DOHH2 (cell line): ENCODE results near the gene B4GALT7.

ENCODE experiments used
- EZH2phosphoT487 ChIP-seq: fragments of 200-600 bp; sonication (generic); IDR thresholded peaks from 2 replicates; pipeline ENCODE4 v1.6.1; 2017; ENCODE audit warnings: borderline replicate concordance, mild to moderate bottlenecking, antibody characterized with exemption, low read length, moderate library complexity, mixed read lengths
- TF ChIP-seq, protein P1 (sequence below): fragments of 200-600 bp; sonication (generic); IDR thresholded peaks from one replicate; pipeline ENCODE4 v1.5.1; 2014; ENCODE audit warnings: antibody characterized with exemption, mild to moderate bottlenecking, low read depth, low read length; ENCODE audit not compliant: poor library complexity, severe bottlenecking

DNA sequence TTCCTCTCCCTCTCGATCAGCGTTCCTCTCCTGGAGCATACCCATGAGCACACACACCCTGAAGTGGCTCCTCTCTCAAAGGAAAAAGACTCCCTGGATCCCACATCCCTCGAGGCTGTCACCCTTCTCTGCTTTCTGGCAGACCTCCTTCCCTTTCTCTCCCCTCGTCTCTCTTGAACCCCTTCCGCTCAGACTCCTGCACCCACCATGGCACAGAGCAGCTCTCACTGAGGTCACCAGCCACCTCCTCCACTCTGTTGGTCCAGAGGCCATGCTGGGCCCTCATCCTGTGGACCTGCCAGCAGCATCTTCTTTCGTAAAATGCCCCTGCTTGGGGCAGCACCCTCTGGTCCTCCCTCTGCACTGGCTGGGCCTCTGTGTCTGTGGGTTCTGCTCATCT, 5.7 kb downstream of the B4GALT7 start:
- TF ChIP-seq, protein P1, sequence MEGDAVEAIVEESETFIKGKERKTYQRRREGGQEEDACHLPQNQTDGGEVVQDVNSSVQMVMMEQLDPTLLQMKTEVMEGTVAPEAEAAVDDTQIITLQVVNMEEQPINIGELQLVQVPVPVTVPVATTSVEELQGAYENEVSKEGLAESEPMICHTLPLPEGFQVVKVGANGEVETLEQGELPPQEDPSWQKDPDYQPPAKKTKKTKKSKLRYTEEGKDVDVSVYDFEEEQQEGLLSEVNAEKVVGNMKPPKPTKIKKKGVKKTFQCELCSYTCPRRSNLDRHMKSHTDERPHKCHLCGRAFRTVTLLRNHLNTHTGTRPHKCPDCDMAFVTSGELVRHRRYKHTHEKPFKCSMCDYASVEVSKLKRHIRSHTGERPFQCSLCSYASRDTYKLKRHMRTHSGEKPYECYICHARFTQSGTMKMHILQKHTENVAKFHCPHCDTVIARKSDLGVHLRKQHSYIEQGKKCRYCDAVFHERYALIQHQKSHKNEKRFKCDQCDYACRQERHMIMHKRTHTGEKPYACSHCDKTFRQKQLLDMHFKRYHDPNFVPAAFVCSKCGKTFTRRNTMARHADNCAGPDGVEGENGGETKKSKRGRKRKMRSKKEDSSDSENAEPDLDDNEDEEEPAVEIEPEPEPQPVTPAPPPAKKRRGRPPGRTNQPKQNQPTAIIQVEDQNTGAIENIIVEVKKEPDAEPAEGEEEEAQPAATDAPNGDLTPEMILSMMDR, result no peak
- TF ChIP-seq EZH2phosphoT487, result no peak
